ENCODE measurements around the gene SEMA6D. TPM values are rescaled to one million over a fixed set of nuclear protein-coding genes. Genes with fewer than 3 reads are reported as not detected.

SEMA6D gene
- total RNA-seq, 1 donor from 2014 or later: not detected

- intact Hi-C loops (cut with micrococcal nuclease): no loop called here
These were observed 69.1 kb downstream of the SEMA6D start for GRCh38 chr15:47786371-47786770.

- intact Hi-C loops (cut with micrococcal nuclease): no loop called here
These were observed 70.6 kb downstream of the SEMA6D start for GRCh38 chr15:47787875-47788274.

- intact Hi-C loops (cut with micrococcal nuclease): no loop called here
These were observed 71.4 kb downstream of the SEMA6D start for GRCh38 chr15:47788685-47789084.

GRCh38 chr15:47791161-47791560 lies 73.9 kb downstream of the SEMA6D start:
- intact Hi-C loops (cut with micrococcal nuclease): no loop called here

GRCh38 chr15:47792231-47792630 lies 74.9 kb downstream of the SEMA6D start:
- intact Hi-C loops (cut with micrococcal nuclease): no loop called here

- intact Hi-C loops (cut with micrococcal nuclease): no loop called here
These were observed 77.1 kb downstream of the SEMA6D start for GRCh38 chr15:47794252-47794914.

- intact Hi-C loops (cut with micrococcal nuclease): no loop called here
These were observed 78.6 kb downstream of the SEMA6D start for GRCh38 chr15:47795864-47796263.

- intact Hi-C loops (cut with micrococcal nuclease): no loop called here
These were observed 79.0 kb downstream of the SEMA6D start for GRCh38 chr15:47796339-47796738.

- intact Hi-C loops (cut with micrococcal nuclease): no loop called here
These were observed 79.5 kb downstream of the SEMA6D start for GRCh38 chr15:47796830-47797229.

- intact Hi-C loops (cut with micrococcal nuclease): no loop called here
These were observed 84.2 kb downstream of the SEMA6D start for GRCh38 chr15:47801522-47801921.

GRCh38 chr15:47802216-47802615 lies 84.9 kb downstream of the SEMA6D start:
- intact Hi-C loops (cut with micrococcal nuclease): no loop called here

- intact Hi-C loops (cut with micrococcal nuclease): no loop called here
These were observed 86.5 kb downstream of the SEMA6D start for GRCh38 chr15:47803767-47804166.

- intact Hi-C loops (cut with micrococcal nuclease): no loop called here
These were observed 87.4 kb downstream of the SEMA6D start for GRCh38 chr15:47804733-47805132.

GRCh38 chr15:47806008-47806407 lies 88.7 kb downstream of the SEMA6D start:
- intact Hi-C loops (cut with micrococcal nuclease): no loop called here

GRCh38 chr15:47811172-47811571 lies 93.9 kb downstream of the SEMA6D start:
- intact Hi-C loops (cut with micrococcal nuclease): no loop called here

GRCh38 chr15:47812470-47812999 lies 95.2 kb downstream of the SEMA6D start:
- intact Hi-C loops (cut with micrococcal nuclease): no loop called here

- intact Hi-C loops (cut with micrococcal nuclease): no loop called here
These were observed 96.6 kb downstream of the SEMA6D start for GRCh38 chr15:47813748-47814384.

GRCh38 chr15:47814620-47815019 lies 97.3 kb downstream of the SEMA6D start:
- intact Hi-C loops (cut with micrococcal nuclease): no loop called here

- intact Hi-C loops (cut with micrococcal nuclease): no loop called here
These were observed 100.8 kb downstream of the SEMA6D start for GRCh38 chr15:47817969-47818548.

GRCh38 chr15:47819158-47819557 lies 101.9 kb downstream of the SEMA6D start:
- intact Hi-C loops (cut with micrococcal nuclease): no loop called here

- intact Hi-C loops (cut with micrococcal nuclease): no loop called here
These were observed 102.9 kb downstream of the SEMA6D start for GRCh38 chr15:47820057-47820746.

GRCh38 chr15:47820747-47821319 lies 103.5 kb downstream of the SEMA6D start:
- intact Hi-C loops (cut with micrococcal nuclease): no loop called here
